Loucy (cell line): ENCODE measurements around the gene PLPP2.

Experiments used
- H2AFZ ChIP-seq: fragments of 200-600 bp; sonication (generic); 2 replicates; pipeline ENCODE4 v1.6.0; 2016; ENCODE audit warnings: antibody characterized with exemption, mild to moderate bottlenecking, low read length, moderate library complexity
- H3F3A ChIP-seq: fragments of 200-600 bp; 2 replicates; pipeline ENCODE4 v1.6.0; 2016; ENCODE audit warnings: antibody characterized with exemption, low read depth, mild to moderate bottlenecking
- H3K27me3 ChIP-seq: fragments of 200-600 bp; sonication (generic); 2 replicates; pipeline ENCODE4 v1.6.1; 2014; ENCODE audit warnings: low read length, mild to moderate bottlenecking; ENCODE audit not compliant: insufficient read depth, poor library complexity, severe bottlenecking
- H3K36me3 ChIP-seq: fragments of 200-600 bp; sonication (generic); 2 replicates; pipeline ENCODE4 v1.6.1; 2016; ENCODE audit warnings: low read length; ENCODE audit not compliant: insufficient read depth
- H3K4me1 ChIP-seq: fragments of 200-600 bp; sonication (generic); 2 replicates; pipeline ENCODE4 v1.5.1; 2014; ENCODE audit warnings: low read length, mild to moderate bottlenecking; ENCODE audit not compliant: insufficient read depth, poor library complexity, severe bottlenecking
- H3K4me2 ChIP-seq: fragments of 200-600 bp; sonication (generic); 2 replicates; pipeline ENCODE4 v1.6.0; 2014; ENCODE audit warnings: antibody characterized with exemption, low read length, low read depth, mild to moderate bottlenecking; ENCODE audit not compliant: poor library complexity, severe bottlenecking
- H3K4me3 ChIP-seq: fragments of 200-600 bp; sonication (generic); 2 replicates; pipeline ENCODE4 v1.5.1; 2014; ENCODE audit warnings: low read length, mild to moderate bottlenecking, mixed read lengths; ENCODE audit not compliant: poor library complexity, severe bottlenecking
- H3K79me2 ChIP-seq: fragments of 200-600 bp; sonication (generic); 2 replicates; pipeline ENCODE4 v1.6.1; 2014; ENCODE audit warnings: low read length; ENCODE audit not compliant: insufficient read depth
- H3K9ac ChIP-seq: fragments of 200-600 bp; sonication (generic); 2 replicates; pipeline ENCODE4 v1.6.0; 2014; ENCODE audit warnings: mild to moderate bottlenecking, low read depth, low read length, moderate library complexity; ENCODE audit not compliant: poor library complexity, severe bottlenecking
- H3K9me2 ChIP-seq: fragments of 200-600 bp; sonication (generic); replicated peaks from 2 replicates; pipeline ENCODE4 v1.6.1; 2016; ENCODE audit warnings: low read depth, low read length, mixed read lengths
- H3K9me3 ChIP-seq: fragments of 200-600 bp; sonication (generic); 2 replicates; pipeline ENCODE4 v1.6.1; 2014; ENCODE audit warnings: mild to moderate bottlenecking, antibody characterized with exemption, low read length, low read depth; ENCODE audit not compliant: insufficient read depth
- H4K20me1 ChIP-seq: fragments of 200-600 bp; sonication (generic); 2 replicates; pipeline ENCODE4 v1.6.0; 2014; ENCODE audit warnings: antibody characterized with exemption, low read length, mild to moderate bottlenecking; ENCODE audit not compliant: insufficient read depth, poor library complexity, severe bottlenecking
- CTCF ChIP-seq: fragments of 200-600 bp; sonication (generic); conservative IDR thresholded peaks from 2 replicates; pipeline ENCODE4 v1.5.1; 2014; ENCODE audit warnings: mild to moderate bottlenecking, antibody characterized with exemption, low read length
- EZH2phosphoT487 ChIP-seq: fragments of 200-600 bp; IDR thresholded peaks from 2 replicates; pipeline ENCODE4 v1.6.1; 2018; ENCODE audit warnings: antibody characterized with exemption, mild to moderate bottlenecking, moderate library complexity, borderline replicate concordance

Gene PLPP2

GRCh38 chr19:279231-279630, 12.0 kb downstream of the PLPP2 start:
- H3K9ac ChIP-seq: no peak overlapping the region
- no peaks in the 10 kb centered on the region for H3K9me2 ChIP-seq
- no peaks in the 10 kb centered on the region for H4K20me1 ChIP-seq
- no peaks in the 10 kb centered on the region for H3F3A ChIP-seq
- peaks cover 8% of the 10 kb centered on the region for H3K9me3 ChIP-seq
- no peak overlapping the region for H2AFZ ChIP-seq
- no peaks in the 10 kb centered on the region for H3K27me3 ChIP-seq
- H3K79me2 ChIP-seq: no peaks in the 10 kb centered on the region
- H3K4me2 ChIP-seq: no peak overlapping the region
- no peaks in the 10 kb centered on the region for H3K4me1 ChIP-seq
- no peak overlapping the region for H3K4me3 ChIP-seq
- H3K36me3 ChIP-seq: no peaks in the 10 kb centered on the region
- TF ChIP-seq CTCF (no peak), EZH2phosphoT487 (no peak)

GRCh38 chr19:277581-278165, 13.5 kb downstream of the PLPP2 start:
- no peaks in the 10 kb centered on the region for H3K4me1 ChIP-seq
- H3K9ac ChIP-seq: no peak overlapping the region
- no peaks in the 10 kb centered on the region for H4K20me1 ChIP-seq
- no peaks in the 10 kb centered on the region for H3K27me3 ChIP-seq
- H3F3A ChIP-seq: no peaks in the 10 kb centered on the region
- TF ChIP-seq EZH2phosphoT487 (no peak), CTCF (no peak)
- no peak overlapping the region for H3K4me2 ChIP-seq
- H3K9me3 ChIP-seq: peaks cover 11% of the 10 kb centered on the region
- no peak overlapping the region for H2AFZ ChIP-seq
- no peaks in the 10 kb centered on the region for H3K9me2 ChIP-seq
- no peaks in the 10 kb centered on the region for H3K36me3 ChIP-seq
- no peaks in the 10 kb centered on the region for H3K79me2 ChIP-seq
- H3K4me3 ChIP-seq: no peak overlapping the region

- no peaks in the 10 kb centered on the region for H3F3A ChIP-seq
- no peaks in the 10 kb centered on the region for H3K9me2 ChIP-seq
- no peak for TF ChIP-seq EZH2phosphoT487
- no peak for TF ChIP-seq CTCF
- peaks cover 11% of the 10 kb centered on the region for H3K9me3 ChIP-seq
- no peaks in the 10 kb centered on the region for H3K79me2 ChIP-seq
- no peaks in the 10 kb centered on the region for H4K20me1 ChIP-seq
- no peaks in the 10 kb centered on the region for H3K4me1 ChIP-seq
- no peaks in the 10 kb centered on the region for H3K36me3 ChIP-seq
- no peaks in the 10 kb centered on the region for H3K27me3 ChIP-seq
- H3K4me3 ChIP-seq: no peak overlapping the region
- no peak overlapping the region for H3K9ac ChIP-seq
- H3K4me2 ChIP-seq: no peak overlapping the region
- no peak overlapping the region for H2AFZ ChIP-seq
These were observed 14.1 kb downstream of the PLPP2 start for GRCh38 chr19:277131-277530.
